ENCODE results near the gene RNF138.

- no peak for TF ChIP-seq EZH2 (IDR thresholded peaks at IDR 0.05; ENCODE audit: low read depth)
- TF ChIP-seq CTCF (conservative IDR thresholded peaks at IDR 0.05) = no peak
These were observed 350 bp upstream of the RNF138 start for GRCh38 chr18:32091325-32091723.

All from PC-9 (cell line).